ENCODE results near the gene CRX.

DNA sequence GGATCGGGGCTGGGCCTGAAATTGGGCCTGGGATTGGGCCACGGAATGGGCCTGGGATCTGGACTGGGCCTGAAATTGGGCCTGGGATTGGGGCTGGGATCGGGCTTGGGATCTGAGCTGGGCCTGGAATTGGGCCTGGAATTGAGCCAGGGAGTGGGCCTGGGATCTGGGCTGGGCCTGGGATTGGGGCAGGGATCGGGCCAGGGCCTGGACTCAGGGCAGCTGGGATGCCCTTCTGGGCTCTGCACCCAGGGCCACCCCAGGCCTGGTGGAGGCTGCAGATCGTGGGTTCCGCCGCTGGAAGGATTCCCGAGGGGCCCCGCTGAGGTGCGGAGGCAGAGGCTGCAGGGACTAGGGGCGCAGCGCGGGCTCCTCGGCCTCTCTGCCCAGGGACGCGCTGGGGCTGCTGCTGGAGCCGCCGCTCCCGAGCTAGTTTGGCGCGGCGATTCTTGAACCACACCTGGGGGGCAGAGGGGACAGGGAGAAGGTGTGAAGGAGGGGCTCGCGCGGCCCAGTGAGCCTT, 19.2 kb upstream of the CRX start:
- no peak for TF ChIP-seq POLR2AphosphoS5 (IDR thresholded peaks at IDR 0.05; ENCODE audit: insufficient read depth, low read depth, low read length)
- TF ChIP-seq, protein P1, sequence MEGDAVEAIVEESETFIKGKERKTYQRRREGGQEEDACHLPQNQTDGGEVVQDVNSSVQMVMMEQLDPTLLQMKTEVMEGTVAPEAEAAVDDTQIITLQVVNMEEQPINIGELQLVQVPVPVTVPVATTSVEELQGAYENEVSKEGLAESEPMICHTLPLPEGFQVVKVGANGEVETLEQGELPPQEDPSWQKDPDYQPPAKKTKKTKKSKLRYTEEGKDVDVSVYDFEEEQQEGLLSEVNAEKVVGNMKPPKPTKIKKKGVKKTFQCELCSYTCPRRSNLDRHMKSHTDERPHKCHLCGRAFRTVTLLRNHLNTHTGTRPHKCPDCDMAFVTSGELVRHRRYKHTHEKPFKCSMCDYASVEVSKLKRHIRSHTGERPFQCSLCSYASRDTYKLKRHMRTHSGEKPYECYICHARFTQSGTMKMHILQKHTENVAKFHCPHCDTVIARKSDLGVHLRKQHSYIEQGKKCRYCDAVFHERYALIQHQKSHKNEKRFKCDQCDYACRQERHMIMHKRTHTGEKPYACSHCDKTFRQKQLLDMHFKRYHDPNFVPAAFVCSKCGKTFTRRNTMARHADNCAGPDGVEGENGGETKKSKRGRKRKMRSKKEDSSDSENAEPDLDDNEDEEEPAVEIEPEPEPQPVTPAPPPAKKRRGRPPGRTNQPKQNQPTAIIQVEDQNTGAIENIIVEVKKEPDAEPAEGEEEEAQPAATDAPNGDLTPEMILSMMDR (IDR thresholded peaks at IDR 0.05; ENCODE audit: extremely low read depth in 1 of 2, insufficient read depth in 1 of 2, low read depth in 1 of 2, low read length in 2 of 2), result no peak
- TF ChIP-seq POLR2A (IDR thresholded peaks at IDR 0.05; ENCODE audit: low read depth, low read length), result no peak
- TF ChIP-seq EZH2 (IDR thresholded peaks at IDR 0.05; ENCODE audit: borderline replicate concordance, low read depth, low read length, severe bottlenecking), result no peak
- no peak for TF ChIP-seq MYC (IDR thresholded peaks at IDR 0.05; ENCODE audit: low read depth, low read length)
- no peak for TF ChIP-seq GATA2 (IDR thresholded peaks at IDR 0.05; ENCODE audit: insufficient read depth, insufficient read length, low read depth, low read length)
- TF ChIP-seq, protein P2, sequence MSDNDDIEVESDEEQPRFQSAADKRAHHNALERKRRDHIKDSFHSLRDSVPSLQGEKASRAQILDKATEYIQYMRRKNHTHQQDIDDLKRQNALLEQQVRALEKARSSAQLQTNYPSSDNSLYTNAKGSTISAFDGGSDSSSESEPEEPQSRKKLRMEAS (IDR thresholded peaks at IDR 0.05; ENCODE audit: insufficient read depth, insufficient read length), result no peak
